Measurements from ENCODE around the gene TRIM31. TPM values are rescaled to one million over a fixed set of nuclear protein-coding genes. Genes with fewer than 3 reads are reported as not detected.

Gene TRIM31
- polyA plus RNA-seq, 1 donor from 2014 or later = not detected

- no peak for TF ChIP-seq EP300 (conservative IDR thresholded peaks at IDR 0.05; ENCODE audit: poor library complexity, severe bottlenecking)
- TF ChIP-seq EZH2 (IDR thresholded peaks at IDR 0.05; ENCODE audit: borderline replicate concordance, insufficient read depth, low read length, poor library complexity, severe bottlenecking) = no peak
- no peak for TF ChIP-seq SMC3 (conservative IDR thresholded peaks at IDR 0.05; ENCODE audit: poor library complexity)
- TF ChIP-seq POLR2AphosphoS5 (IDR thresholded peaks at IDR 0.05) = no peak
- no peak for TF ChIP-seq TAF1 (IDR thresholded peaks at IDR 0.05; ENCODE audit: low read depth)
- no peak for TF ChIP-seq CTCF (IDR thresholded peaks at IDR 0.05; ENCODE audit: poor library complexity, severe bottlenecking)
- no peak for TF ChIP-seq RAD21 (conservative IDR thresholded peaks at IDR 0.05)
- no peak for TF ChIP-seq REST (IDR thresholded peaks at IDR 0.05; ENCODE audit: borderline replicate concordance)
- TF ChIP-seq MXI1 (conservative IDR thresholded peaks at IDR 0.05; ENCODE audit: poor library complexity, severe bottlenecking) = no peak
- Histone ChIP-seq H3K9ac (ENCODE audit: low read length) (peak overlapping the region; percentile 93), H3K4me3 (ENCODE audit: low read length) (peak overlapping the region; percentile 89), H3K9me3 (ENCODE audit: low read length) (no peaks in the 10 kb centered on the region), H4K20me1 (ENCODE audit: insufficient read depth) (no peaks in the 10 kb centered on the region), H3K27ac (ENCODE audit: low read length) (peak overlapping the region; percentile 95), H2AFZ (ENCODE audit: low read depth, low read length) (no peak overlapping the region), H3F3A (ENCODE audit: insufficient read depth, low read length, poor library complexity, severe bottlenecking) (peaks cover 11% of the 10 kb centered on the region), H3K4me2 (ENCODE audit: low read length) (peak overlapping the region; percentile 92), H3K27me3 (ENCODE audit: insufficient read depth, low read depth, low read length) (no peaks in the 10 kb centered on the region), H3K9me2 (ENCODE audit: insufficient read depth, low read length) (no peaks in the 10 kb centered on the region), H3K36me3 (ENCODE audit: insufficient read depth, low read length) (no peaks in the 10 kb centered on the region), H3K79me2 (replicated peaks; ENCODE audit: insufficient read depth, low read length) (peaks cover 19% of the 10 kb centered on the region)
Observed at GRCh38 chr6:30062471-30063178, 50.3 kb downstream of the TRIM31 start.

- H3K4me3 ChIP-seq (ENCODE audit: low read length) = peak overlapping the region; percentile 89
Observed at GRCh38 chr6:30061858-30062458, 50.9 kb downstream of the TRIM31 start.

More at GRCh38 chr6:30061858-30062458, 50.9 kb downstream of the TRIM31 start:
- no peaks in the 10 kb centered on the region for H3K9me2 ChIP-seq (ENCODE audit: insufficient read depth, low read length)
- peak overlapping the region; percentile 92 for H3K4me2 ChIP-seq (ENCODE audit: low read length)
- no peaks in the 10 kb centered on the region for H3K36me3 ChIP-seq (ENCODE audit: insufficient read depth, low read length)
- H3K27ac ChIP-seq (ENCODE audit: low read length) = peak overlapping the region; percentile 95
- peak overlapping the region; percentile 93 for H2AFZ ChIP-seq (ENCODE audit: low read depth, low read length)
- H3K9ac ChIP-seq (ENCODE audit: low read length) = peak overlapping the region; percentile 93
- H3K9me3 ChIP-seq (ENCODE audit: low read length) = no peaks in the 10 kb centered on the region
- no peaks in the 10 kb centered on the region for H3K27me3 ChIP-seq (ENCODE audit: insufficient read depth, low read depth, low read length)
- H3K79me2 ChIP-seq (replicated peaks; ENCODE audit: insufficient read depth, low read length) = peaks cover 16% of the 10 kb centered on the region
- no peak for TF ChIP-seq CTCF (IDR thresholded peaks at IDR 0.05; ENCODE audit: poor library complexity, severe bottlenecking)
- no peak for TF ChIP-seq TAF1 (IDR thresholded peaks at IDR 0.05; ENCODE audit: low read depth)
- no peak for TF ChIP-seq RAD21 (conservative IDR thresholded peaks at IDR 0.05)
- TF ChIP-seq MXI1 (conservative IDR thresholded peaks at IDR 0.05; ENCODE audit: poor library complexity, severe bottlenecking) = no peak
- TF ChIP-seq POLR2AphosphoS5 (IDR thresholded peaks at IDR 0.05) = no peak
- TF ChIP-seq EP300 (conservative IDR thresholded peaks at IDR 0.05; ENCODE audit: poor library complexity, severe bottlenecking) = no peak
- no peak for TF ChIP-seq EZH2 (IDR thresholded peaks at IDR 0.05; ENCODE audit: borderline replicate concordance, insufficient read depth, low read length, poor library complexity, severe bottlenecking)
- no peak for TF ChIP-seq REST (IDR thresholded peaks at IDR 0.05; ENCODE audit: borderline replicate concordance)
- no peak for TF ChIP-seq SMC3 (conservative IDR thresholded peaks at IDR 0.05; ENCODE audit: poor library complexity)
- no peaks in the 10 kb centered on the region for H4K20me1 ChIP-seq (ENCODE audit: insufficient read depth)
- peaks cover 11% of the 10 kb centered on the region for H3F3A ChIP-seq (ENCODE audit: insufficient read depth, low read length, poor library complexity, severe bottlenecking)

All from neural cell (in vitro differentiated cells).